ENCODE measurements around the gene KRTAP5-10. TPM values are rescaled to one million over a fixed set of nuclear protein-coding genes. Genes with fewer than 3 reads are reported as not detected.
"Not testable (repeated sequence)": the region's sequence is repeated elsewhere in the genome, so short reads cannot be mapped to it uniquely, and the experiment has no call there.

Gene KRTAP5-10
- total and polyA plus RNA-seq, 10 donors: 0.08 to 0.32 (median 0.15) TPM; not detected in 6

GRCh38 chr11:71525188-71525937, 40.0 kb upstream of the KRTAP5-10 start:
- Histone ChIP-seq H3K4me3 (no peak overlapping the region), H3K27me3 (replicated peaks in 1 of 7) (no peaks in the 10 kb centered on the region), H3K27ac (no peak overlapping the region), H3K4me1 (no peaks in the 10 kb centered on the region), H3K9me3 (no peaks in the 10 kb centered on the region), H3K36me3 (no peaks in the 10 kb centered on the region)
- 64 to 82% (median 64%) methylated on average over 3 of the region's 3 CpGs for WGBS, 5 donors
- intact Hi-C loops (cut with DNase I; ENCODE audit: low total_unique reads): no loop called here
- DNase-seq: no peak
- TF ChIP-seq POLR2AphosphoS5 (IDR thresholded peaks at IDR 0.05): no peak
- no peak for TF ChIP-seq POLR2A (IDR thresholded peaks at IDR 0.05)

GRCh38 chr11:71525938-71526495, 39.3 kb upstream of the KRTAP5-10 start:
- intact Hi-C loops (cut with DNase I; ENCODE audit: low total_unique reads): no loop called here
- Histone ChIP-seq H3K4me1 (no peaks in the 10 kb centered on the region), H3K9me3 (no peaks in the 10 kb centered on the region), H3K4me3 (no peak overlapping the region), H3K27me3 (replicated peaks in 1 of 7) (no peaks in the 10 kb centered on the region), H3K27ac (no peak overlapping the region), H3K36me3 (no peaks in the 10 kb centered on the region)
- no peak for DNase-seq
- TF ChIP-seq POLR2A (IDR thresholded peaks at IDR 0.05) (no peak), CTCF (IDR thresholded peaks at IDR 0.05 in 8 of 11, conservative IDR thresholded peaks at IDR 0.05 in 3 of 11) (no peak), POLR2AphosphoS5 (IDR thresholded peaks at IDR 0.05) (no peak)
- WGBS, 5 donors: 63 to 88% (median 76%) methylated on average over 1 to 2 of the region's 2 CpGs

- H3K27ac ChIP-seq; DNase-seq; H3K4me3 ChIP-seq; intact Hi-C loops (cut with DNase I; ENCODE audit: low total_unique reads); H3K4me1 ChIP-seq; H3K27me3 ChIP-seq (replicated peaks in 1 of 7); H3K9me3 ChIP-seq; H3K36me3 ChIP-seq: not testable (repeated sequence)
- WGBS, 5 donors: 45 to 59% (median 48%) methylated on average over 7 to 10 of the region's 10 CpGs
Observed at GRCh38 chr11:71526796-71527575, 38.4 kb upstream of the KRTAP5-10 start, which contains the start of gene KRTAP5-7. Gene KRTAP5-7, plus strand, starts transcription at chr11:71527267. Its CDS starts 34 bp downstream, at chr11:71527301.

- no peak for DNase-seq
- Histone ChIP-seq H3K4me1 (no peaks in the 10 kb centered on the region), H3K27ac (no peak overlapping the region), H3K36me3 (no peaks in the 10 kb centered on the region), H3K9me3 (no peaks in the 10 kb centered on the region), H3K4me3 (no peak overlapping the region), H3K27me3 (replicated peaks in 1 of 7) (no peaks in the 10 kb centered on the region)
- intact Hi-C loops (cut with DNase I; ENCODE audit: low total_unique reads): no loop called here
- TF ChIP-seq POLR2A (IDR thresholded peaks at IDR 0.05): no peak
- 83 to 93% (median 88%) methylated on average over 6 of the region's 6 CpGs for WGBS, 5 donors
Observed at GRCh38 chr11:71527576-71528210, 37.7 kb upstream of the KRTAP5-10 start.

GRCh38 chr11:71530602-71531001, 34.8 kb upstream of the KRTAP5-10 start:
- Histone ChIP-seq H3K9me3 (no peaks in the 10 kb centered on the region), H3K4me3 (no peak overlapping the region), H3K4me1 (no peaks in the 10 kb centered on the region), H3K36me3 (no peaks in the 10 kb centered on the region), H3K27ac (no peak overlapping the region), H3K27me3 (replicated peaks in 1 of 7) (no peaks in the 10 kb centered on the region)
- TF ChIP-seq CTCF (IDR thresholded peaks at IDR 0.05 in 8 of 11, conservative IDR thresholded peaks at IDR 0.05 in 3 of 11) (no peak), POLR2AphosphoS5 (IDR thresholded peaks at IDR 0.05) (no peak), POLR2A (IDR thresholded peaks at IDR 0.05) (no peak)
- intact Hi-C loops (cut with DNase I; ENCODE audit: low total_unique reads): no loop called here
- no peak for DNase-seq
- 80 to 88% (median 85%) methylated on average over 11 of the region's 11 CpGs for WGBS, 5 donors
